Gastroesophageal sphincter (tissue), 3 donors: Measurements from ENCODE around the gene UQCC2.

Source experiments
- EP300 ChIP-seq: sonication (generic); formaldehyde crosslinking; IDR thresholded peaks from one replicate; pipeline ENCODE4 v1.6.1; 2017; ENCODE audit warnings: antibody characterized with exemption, mild to moderate bottlenecking
- POLR2A ChIP-seq, 2 donors: fragments of 450-650 bp; IDR thresholded peaks; one replicate each; pipeline ENCODE4 v1.6.1; 2017; ENCODE audit warnings: antibody characterized with exemption in 2 of 2, mild to moderate bottlenecking in 2 of 2, moderate library complexity in 1 of 2
- POLR2AphosphoS5 ChIP-seq: sonication (generic); formaldehyde crosslinking; IDR thresholded peaks from one replicate; pipeline ENCODE4 v1.6.1; 2017; ENCODE audit warnings: antibody characterized with exemption
- TF ChIP-seq, protein P1 (sequence below), 4 experiments: fragments of 200-600 bp in 2 of 4; fragments of 450-650 bp in 2 of 4; sonication (generic) in 1 of 4; IDR thresholded peaks; one replicate each; pipeline ENCODE4 v1.5.1; 2017 to 2019; ENCODE audit warnings: antibody characterized with exemption in 4 of 4, mild to moderate bottlenecking in 2 of 4, moderate library complexity in 2 of 4

DNA sequence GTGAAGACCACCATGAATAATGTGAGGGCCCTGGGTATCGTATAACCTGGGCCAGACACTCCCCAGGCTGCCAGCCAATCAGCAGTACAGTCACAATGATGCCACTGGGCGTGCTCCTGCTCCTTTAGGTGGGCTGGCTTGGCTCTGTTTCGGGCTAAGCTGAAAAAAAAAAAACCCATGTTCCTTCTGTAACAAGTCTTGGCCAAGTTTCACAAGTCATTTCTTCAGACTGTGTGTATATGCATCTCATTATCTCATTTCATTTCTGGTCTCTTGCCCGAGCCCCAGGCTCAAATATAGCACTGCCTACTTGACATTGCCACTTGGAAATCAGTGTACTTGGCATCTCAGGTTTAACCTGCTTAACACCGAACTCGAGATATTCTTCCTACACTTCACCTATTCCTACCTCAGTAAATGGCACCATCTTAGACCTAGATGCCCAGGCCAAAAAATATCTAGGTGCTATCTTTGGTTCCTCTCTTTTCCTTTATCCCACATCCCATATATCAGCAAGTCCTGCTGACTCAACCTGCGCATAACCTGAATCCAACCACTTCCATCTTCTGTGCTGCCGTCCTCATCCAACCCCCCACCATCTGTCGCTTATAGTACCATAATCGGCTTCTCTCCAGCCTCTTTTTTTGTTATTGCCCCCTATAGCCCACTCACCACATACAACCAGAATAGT lies 1.8 kb downstream of the UQCC2 start:
- TF ChIP-seq POLR2A (IDR thresholded peaks at IDR 0.05) (no peak), EP300 (no peak), POLR2AphosphoS5 (no peak)
- TF ChIP-seq, protein P1, sequence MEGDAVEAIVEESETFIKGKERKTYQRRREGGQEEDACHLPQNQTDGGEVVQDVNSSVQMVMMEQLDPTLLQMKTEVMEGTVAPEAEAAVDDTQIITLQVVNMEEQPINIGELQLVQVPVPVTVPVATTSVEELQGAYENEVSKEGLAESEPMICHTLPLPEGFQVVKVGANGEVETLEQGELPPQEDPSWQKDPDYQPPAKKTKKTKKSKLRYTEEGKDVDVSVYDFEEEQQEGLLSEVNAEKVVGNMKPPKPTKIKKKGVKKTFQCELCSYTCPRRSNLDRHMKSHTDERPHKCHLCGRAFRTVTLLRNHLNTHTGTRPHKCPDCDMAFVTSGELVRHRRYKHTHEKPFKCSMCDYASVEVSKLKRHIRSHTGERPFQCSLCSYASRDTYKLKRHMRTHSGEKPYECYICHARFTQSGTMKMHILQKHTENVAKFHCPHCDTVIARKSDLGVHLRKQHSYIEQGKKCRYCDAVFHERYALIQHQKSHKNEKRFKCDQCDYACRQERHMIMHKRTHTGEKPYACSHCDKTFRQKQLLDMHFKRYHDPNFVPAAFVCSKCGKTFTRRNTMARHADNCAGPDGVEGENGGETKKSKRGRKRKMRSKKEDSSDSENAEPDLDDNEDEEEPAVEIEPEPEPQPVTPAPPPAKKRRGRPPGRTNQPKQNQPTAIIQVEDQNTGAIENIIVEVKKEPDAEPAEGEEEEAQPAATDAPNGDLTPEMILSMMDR (IDR thresholded peaks at IDR 0.05) = no peak
